Heart right ventricle (tissue), 16 donors: ENCODE measurements around the gene ANKRD63. TPM values are rescaled to one million over a fixed set of nuclear protein-coding genes. Genes with fewer than 3 reads are reported as not detected.

ENCODE experiments used
- ATAC-seq, 8 donors: fragments of 200-7000 bp; cut with Tn5 transposase; one replicate each; pipeline ENCODE4 v1.9.1; 2020; ENCODE audit warnings: mild to moderate bottlenecking in 8 of 8, moderate library complexity in 8 of 8, moderate number of reproducible peaks in 1 of 8
- DNase-seq, 2 donors: peaks; one replicate each; pipeline ENCODE4 v3.0.0-alpha.2; 2020
- H3K27ac ChIP-seq, 10 donors: fragments of 200-600 bp; sonication (generic) in 2 of 10; one replicate each; pipeline versions ENCODE4 v1.5.0 to v1.8.0; 2020 to 2022; ENCODE audit warnings: mild to moderate bottlenecking in 3 of 10
- H3K27me3 ChIP-seq, 7 donors: fragments of 200-600 bp; one replicate each; pipeline ENCODE4 v1.8.0; 2021 to 2022; ENCODE audit warnings: mild to moderate bottlenecking in 2 of 7
- H3K36me3 ChIP-seq, 9 donors: fragments of 200-600 bp; sonication (generic) in 1 of 9; one replicate each; pipeline versions ENCODE4 v1.5.0 to v1.8.0; 2020 to 2022; ENCODE audit warnings: mild to moderate bottlenecking in 2 of 9
- H3K4me1 ChIP-seq, 9 donors: fragments of 200-600 bp; sonication (generic) in 1 of 9; one replicate each; pipeline versions ENCODE4 v1.5.0 to v1.8.0; 2020 to 2022; ENCODE audit warnings: mild to moderate bottlenecking in 4 of 9
- H3K4me3 ChIP-seq, 10 donors: fragments of 200-600 bp; sonication (generic) in 2 of 10; one replicate each; pipeline versions ENCODE4 v1.5.0 to v1.8.0; 2020 to 2022; ENCODE audit warnings: mild to moderate bottlenecking in 7 of 10, moderate library complexity in 2 of 10
- H3K9me3 ChIP-seq, 11 donors: fragments of 200-600 bp in 10 of 11; sonication (generic) in 2 of 11; one replicate each; pipeline versions ENCODE4 v1.5.0 to v1.8.0; 2013 to 2022; ENCODE audit warnings: mild to moderate bottlenecking in 2 of 11, control low read depth in 1 of 11, moderate library complexity in 1 of 11
- WGBS, 2 donors: extraction: QIAGEN DNeasy Blood & Tissue Kit; methylation state at CpG; one replicate each; pipeline ENCODE4 v1.1.7; 2013; ENCODE audit warnings: inconsistent platforms in 1 of 2; 5-methylcytosine and 5-hydroxymethylcytosine counted together
- intact Hi-C, 10 donors: fragments of 100-400 bp; cut with DNase I; formaldehyde crosslinking; loops; one replicate each; pipeline versions ENCODE4 v1.11.1 to v1.14.2; 2022
- polyA plus RNA-seq, 2 donors: library from polyadenylated mRNA; stranded (reverse); fragments of 200-250 nt; gene quantifications; one replicate each; pipeline ENCODE4 v1.2.3, GENCODE V29; 2013
- total RNA-seq, 10 donors: library from RNA; stranded (reverse); fragmentation: NEBNext Ultra II Directional in 3 of 10; extraction: Animal tissue kit (Norgen Biotek cat#: 25700) in 3 of 10; gene quantifications; one replicate each; pipeline versions ENCODE4 v1.2.1 to v1.2.4, GENCODE V29; 2021 to 2023
- TF ChIP-seq, protein P1 (sequence below), 9 donors: fragments of 200-600 bp; sonication (generic) in 2 of 9; IDR thresholded peaks; one replicate each; pipeline versions ENCODE4 v1.5.0 to v1.8.0; 2021 to 2022; ENCODE audit warnings: antibody characterized with exemption in 9 of 9, mild to moderate bottlenecking in 5 of 9, moderate library complexity in 1 of 9
- donor health status: Arrhythmogenic right ventricular cardiomyopathy.
- donor health status: ischemic (EF 13 %, LVEDD 7.1; RV severe dilation, severe dysfunction).
- donor health status: healthy with polysubstance abuse.
- donor health status: DM: no; HTN: yes; CAD: no.
- donor health status: DM: no; HTN: no; CAD: no.
- donor health status: ischemic (EF 25% LVEDD 6.9; RV normal size, moderate dysfunction).
- donor health status: ischemic (EF 25% LVEDD 5.7; RV mildly dilated, moderate dysfunction).
- donor health status: healthy.
- donor health status: DM: yes; HTN: yes; CAD: no.
- donor health status: Ischemic cardiomyopathy.
- donor health status: ischemic (EF 35%, LVEDD 5.7; RV mildly dilated, moderate dysfunction).
- donor health status: nonischemic (EF 11% LVEDD 7.7; RV severe dilation, severe dysfunction).
- donor health status: DM: yes; HTN: yes; CAD: no.
- donor health status: PGD.
- donor health status: ischemic (EF 29% LVEDD 5.4; RV normal size, mild dysfunction).
- donor health status: nonischemic (EF 23%, LVEDD 6.1; RV moderate dilation, normal function).

Gene ANKRD63
- total and polyA plus RNA-seq, 12 donors: 0.26 to 1.9 (median 0.44) TPM; not detected in 8

DNA sequence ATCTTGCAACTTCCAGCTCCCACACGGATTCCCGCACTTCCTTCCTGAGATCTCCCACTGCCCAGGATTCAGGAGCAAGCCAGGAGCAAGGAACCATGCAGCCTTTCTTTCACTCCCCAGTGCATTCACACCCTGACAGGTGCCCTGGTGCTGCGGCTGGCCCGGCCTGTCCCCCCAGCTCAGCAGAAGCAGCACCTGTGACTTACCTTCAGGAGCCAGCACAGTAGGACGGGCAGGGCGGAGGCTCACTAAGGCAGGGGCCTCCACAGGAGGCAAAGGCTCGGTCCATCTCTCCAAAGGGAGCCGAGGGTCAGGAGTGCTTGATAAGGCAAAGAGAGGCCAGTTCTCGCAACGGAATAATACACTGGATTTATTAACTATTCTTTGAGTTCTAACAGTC, 4.8 kb downstream of the ANKRD63 start:
- peaks cover 15 to 59% (median 53%) of the 10 kb centered on the region in 7 donors for H3K27me3 ChIP-seq
- intact Hi-C loops: loop anchor here in 6 of 10 donors (2.0 to 10.0 kb wide), 4 partner anchors 34 to 163 kb away; no protein-coding TSS in a partner anchor
- TF ChIP-seq, protein P1, sequence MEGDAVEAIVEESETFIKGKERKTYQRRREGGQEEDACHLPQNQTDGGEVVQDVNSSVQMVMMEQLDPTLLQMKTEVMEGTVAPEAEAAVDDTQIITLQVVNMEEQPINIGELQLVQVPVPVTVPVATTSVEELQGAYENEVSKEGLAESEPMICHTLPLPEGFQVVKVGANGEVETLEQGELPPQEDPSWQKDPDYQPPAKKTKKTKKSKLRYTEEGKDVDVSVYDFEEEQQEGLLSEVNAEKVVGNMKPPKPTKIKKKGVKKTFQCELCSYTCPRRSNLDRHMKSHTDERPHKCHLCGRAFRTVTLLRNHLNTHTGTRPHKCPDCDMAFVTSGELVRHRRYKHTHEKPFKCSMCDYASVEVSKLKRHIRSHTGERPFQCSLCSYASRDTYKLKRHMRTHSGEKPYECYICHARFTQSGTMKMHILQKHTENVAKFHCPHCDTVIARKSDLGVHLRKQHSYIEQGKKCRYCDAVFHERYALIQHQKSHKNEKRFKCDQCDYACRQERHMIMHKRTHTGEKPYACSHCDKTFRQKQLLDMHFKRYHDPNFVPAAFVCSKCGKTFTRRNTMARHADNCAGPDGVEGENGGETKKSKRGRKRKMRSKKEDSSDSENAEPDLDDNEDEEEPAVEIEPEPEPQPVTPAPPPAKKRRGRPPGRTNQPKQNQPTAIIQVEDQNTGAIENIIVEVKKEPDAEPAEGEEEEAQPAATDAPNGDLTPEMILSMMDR (IDR thresholded peaks at IDR 0.05): no peak
- DNase-seq (no peak), ATAC-seq (no peak)
- no peaks in the 10 kb centered on the region for H3K36me3 ChIP-seq
- H3K4me3 ChIP-seq: no peak overlapping the region
- WGBS, 2 donors: 59% methylated on average over 10 of the region's 10 CpGs
- no peak overlapping the region for H3K27ac ChIP-seq
- H3K9me3 ChIP-seq: no peaks in the 10 kb centered on the region
- peaks cover 11 to 51% (median 28%) of the 10 kb centered on the region in 9 donors for H3K4me1 ChIP-seq

DNA sequence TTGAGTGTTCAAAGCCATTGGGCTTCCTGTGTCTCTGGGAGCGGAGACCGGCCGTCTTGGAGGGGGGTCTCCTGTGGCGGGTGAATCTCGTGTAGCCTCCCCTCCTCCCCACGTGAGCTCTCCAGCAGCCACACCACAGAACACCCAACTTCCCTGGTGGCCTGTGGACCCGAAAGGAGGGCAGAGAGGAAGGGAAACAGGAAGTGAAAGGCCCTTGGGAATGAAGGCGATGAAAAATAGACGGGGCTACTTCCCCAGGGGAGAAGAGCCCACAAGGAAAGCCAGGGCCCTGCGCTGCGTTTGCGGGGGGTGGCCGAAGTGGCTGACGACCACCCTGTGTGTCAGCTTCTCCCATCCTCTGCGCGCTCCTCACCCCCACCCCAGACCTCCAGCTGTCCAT, 5.4 kb downstream of the ANKRD63 start:
- TF ChIP-seq, protein P1 (IDR thresholded peaks at IDR 0.05): no peak
- peaks cover 5 to 46% (median 22%) of the 10 kb centered on the region in 9 donors for H3K4me1 ChIP-seq
- no peak overlapping the region for H3K4me3 ChIP-seq
- WGBS, 2 donors: 34 to 60% methylated on average over 16 of the region's 16 CpGs
- no peak for DNase-seq
- peaks cover 11 to 54% (median 48%) of the 10 kb centered on the region in 7 donors for H3K27me3 ChIP-seq
- no peak for ATAC-seq
- H3K9me3 ChIP-seq: no peaks in the 10 kb centered on the region
- intact Hi-C loops: loop anchor here in 4 of 10 donors (5.0 to 10.0 kb wide), 3 partner anchors 35 to 163 kb away; no protein-coding TSS in a partner anchor
- no peak overlapping the region for H3K27ac ChIP-seq
- H3K36me3 ChIP-seq: no peaks in the 10 kb centered on the region

DNA sequence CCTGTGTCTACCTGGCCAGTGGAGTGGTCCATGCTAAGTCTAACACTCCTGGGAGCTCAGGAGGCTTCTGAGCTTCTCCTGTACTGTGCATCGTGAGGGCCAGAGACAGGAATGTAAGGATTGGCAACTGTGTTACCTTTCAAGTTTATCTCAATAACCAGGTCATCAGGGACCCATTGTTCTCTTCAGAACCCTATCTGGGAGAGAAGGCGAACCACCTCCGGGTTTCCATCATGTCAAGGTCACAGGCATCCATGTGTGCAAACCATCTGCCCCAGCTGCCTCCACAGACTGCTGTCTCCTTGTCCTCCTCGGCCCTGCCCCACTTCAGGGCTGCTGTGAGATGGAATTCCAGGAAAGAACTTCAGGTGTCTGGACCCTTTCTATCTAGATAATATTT, 5.9 kb downstream of the ANKRD63 start:
- peaks cover under 1 to 42% (median 17%) of the 10 kb centered on the region in 9 donors for H3K4me1 ChIP-seq
- intact Hi-C loops: loop anchor here in 4 of 10 donors (5.0 to 10.0 kb wide), 3 partner anchors 35 to 162 kb away; no protein-coding TSS in a partner anchor
- WGBS, 2 donors: 44 to 55% methylated on average over 4 of the region's 4 CpGs
- H3K9me3 ChIP-seq: no peaks in the 10 kb centered on the region
- no peaks in the 10 kb centered on the region for H3K36me3 ChIP-seq
- no peak overlapping the region for H3K4me3 ChIP-seq
- H3K27me3 ChIP-seq: peaks cover 8 to 48% (median 42%) of the 10 kb centered on the region in 7 donors
- TF ChIP-seq, protein P1 (IDR thresholded peaks at IDR 0.05): no peak
- ATAC-seq: no peak
- DNase-seq: no peak
- H3K27ac ChIP-seq: no peak overlapping the region

DNA sequence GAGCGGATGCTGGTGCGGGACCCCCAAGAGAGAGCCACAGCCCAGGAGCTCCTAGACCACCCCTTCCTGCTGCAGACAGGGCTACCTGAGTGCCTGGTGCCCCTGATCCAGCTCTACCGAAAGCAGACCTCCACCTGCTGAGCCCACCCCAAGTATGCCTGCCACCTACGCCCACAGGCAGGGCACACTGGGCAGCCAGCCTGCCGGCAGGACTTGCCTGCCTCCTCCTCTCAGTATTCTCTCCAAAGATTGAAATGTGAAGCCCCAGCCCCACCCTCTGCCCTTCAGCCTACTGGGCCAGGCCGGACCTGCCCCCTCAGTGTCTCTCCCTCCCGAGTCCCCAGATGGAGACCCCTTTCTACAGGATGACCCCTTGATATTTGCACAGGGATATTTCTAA, 6.9 kb downstream of the ANKRD63 start:
- Histone ChIP-seq H3K4me1 (peaks cover 0 to 38% (median 15%) of the 10 kb centered on the region in 9 donors), H3K36me3 (no peaks in the 10 kb centered on the region), H3K27me3 (peaks cover under 1 to 39% (median 34%) of the 10 kb centered on the region in 7 donors), H3K4me3 (no peak overlapping the region), H3K27ac (no peak overlapping the region), H3K9me3 (no peaks in the 10 kb centered on the region)
- TF ChIP-seq, protein P1 (IDR thresholded peaks at IDR 0.05): no peak
- DNase-seq (no peak), ATAC-seq (no peak)
- intact Hi-C loops: loop anchor here in 7 of 10 donors (1.0 to 10.0 kb wide), 8 partner anchors 36 to 231 kb away; no protein-coding TSS in a partner anchor
- 91 to 93% methylated on average over 7 of the region's 7 CpGs for WGBS, 2 donors
